Activated naive CD4-positive, alpha-beta T cell treated with anti-CD3 and anti-CD28 coated beads, Interleukin-2, amount 50 U/mL, for 24 hours (primary cell): ENCODE results near the gene NPB.
"Not testable (repeated sequence)": the region's sequence is repeated elsewhere in the genome, so short reads cannot be mapped to it uniquely, and the experiment has no call there.

Experiments used
- H3K27ac Mint-ChIP-seq: one replicate; pipeline ENCODE4 v1.8.0; 2021; ENCODE audit warnings: mild to moderate bottlenecking, mixed read lengths
- H3K27me3 Mint-ChIP-seq: one replicate; pipeline ENCODE4 v1.8.0; 2021; ENCODE audit warnings: mixed read lengths
- H3K36me3 Mint-ChIP-seq: one replicate; pipeline ENCODE4 v1.8.0; 2021; ENCODE audit warnings: mixed read lengths
- H3K4me1 Mint-ChIP-seq: one replicate; pipeline ENCODE4 v1.8.0; 2021; ENCODE audit warnings: mixed read lengths
- H3K4me3 Mint-ChIP-seq: one replicate; pipeline ENCODE4 v1.8.0; 2021; ENCODE audit warnings: mild to moderate bottlenecking, mixed read lengths
- H3K9me3 Mint-ChIP-seq: one replicate; pipeline ENCODE4 v1.8.0; 2021; ENCODE audit warnings: mixed read lengths

The NPB gene

GRCh38 chr17:81912441-81913309 is 10.6 kb downstream of the NPB start:
- Mint-ChIP-seq H3K27ac (no peak overlapping the region), H3K36me3 (peaks cover 7% of the 10 kb centered on the region), H3K4me3 (peak overlapping the region; percentile 39), H3K27me3 (no peaks in the 10 kb centered on the region), H3K4me1 (peaks cover 23% of the 10 kb centered on the region), H3K9me3 (no peaks in the 10 kb centered on the region)

GRCh38 chr17:81913394-81914102 is 11.5 kb downstream of the NPB start:
- Mint-ChIP-seq H3K36me3 (peaks cover 7% of the 10 kb centered on the region), H3K27me3 (no peaks in the 10 kb centered on the region), H3K9me3 (no peaks in the 10 kb centered on the region), H3K27ac (no peak overlapping the region), H3K4me1 (peaks cover 27% of the 10 kb centered on the region), H3K4me3 (no peak overlapping the region)

- no peak overlapping the region for H3K4me3 Mint-ChIP-seq
- no peaks in the 10 kb centered on the region for H3K9me3 Mint-ChIP-seq
- H3K4me1 Mint-ChIP-seq: peaks cover 35% of the 10 kb centered on the region
- peaks cover 7% of the 10 kb centered on the region for H3K36me3 Mint-ChIP-seq
- H3K27me3 Mint-ChIP-seq: no peaks in the 10 kb centered on the region
- no peak overlapping the region for H3K27ac Mint-ChIP-seq
Observed at GRCh38 chr17:81914103-81914850, 12.2 kb downstream of the NPB start.

- no peaks in the 10 kb centered on the region for H3K27me3 Mint-ChIP-seq
- H3K27ac Mint-ChIP-seq: no peak overlapping the region
- peaks cover 36% of the 10 kb centered on the region for H3K4me1 Mint-ChIP-seq
- peaks cover 7% of the 10 kb centered on the region for H3K36me3 Mint-ChIP-seq
- H3K9me3 Mint-ChIP-seq: no peaks in the 10 kb centered on the region
- no peak overlapping the region for H3K4me3 Mint-ChIP-seq
Observed at GRCh38 chr17:81915331-81915730, 13.3 kb downstream of the NPB start.

- no peaks in the 10 kb centered on the region for H3K9me3 Mint-ChIP-seq
- H3K36me3 Mint-ChIP-seq: peaks cover 7% of the 10 kb centered on the region
- H3K27me3 Mint-ChIP-seq: no peaks in the 10 kb centered on the region
- peaks cover 36% of the 10 kb centered on the region for H3K4me1 Mint-ChIP-seq
- H3K4me3 Mint-ChIP-seq: peak overlapping the region; percentile 86
- peak overlapping the region; percentile 75 for H3K27ac Mint-ChIP-seq
Observed at GRCh38 chr17:81916234-81917001, 14.4 kb downstream of the NPB start.

- no peaks in the 10 kb centered on the region for H3K27me3 Mint-ChIP-seq
- H3K36me3 Mint-ChIP-seq: peaks cover 7% of the 10 kb centered on the region
Observed at GRCh38 chr17:81917565-81918332, 15.7 kb downstream of the NPB start, which contains the start of gene SIRT7. Gene SIRT7, minus strand, starts transcription at chr17:81918176. Its CDS starts 45 bp downstream, at chr17:81918131.

GRCh38 chr17:81918333-81918669 is 16.3 kb downstream of the NPB start:
- H3K36me3 Mint-ChIP-seq, H3K27me3 Mint-ChIP-seq, H3K9me3 Mint-ChIP-seq: not testable (repeated sequence)
- Mint-ChIP-seq H3K4me3 (peak overlapping the region; percentile 86), H3K4me1 (peaks cover 36% of the 10 kb centered on the region), H3K27ac (peak overlapping the region; percentile 81)

More at GRCh38 chr17:81917565-81918332, 15.7 kb downstream of the NPB start, which contains the start of gene SIRT7:
- Mint-ChIP-seq H3K27ac (peak within 1 kb of the TSS; percentile 81), H3K4me1 (peaks cover 36% of the 10 kb centered on the region), H3K4me3 (peak within 1 kb of the TSS; percentile 86), H3K9me3 (no peaks in the 10 kb centered on the region)

GRCh38 chr17:81918832-81919545 is 17.0 kb downstream of the NPB start:
- peaks cover 36% of the 10 kb centered on the region for H3K4me1 Mint-ChIP-seq
- H3K4me3 Mint-ChIP-seq: no peak overlapping the region
- H3K9me3 Mint-ChIP-seq: no peaks in the 10 kb centered on the region
- H3K27me3 Mint-ChIP-seq: no peaks in the 10 kb centered on the region
- H3K27ac Mint-ChIP-seq: peak overlapping the region; percentile 18
- H3K36me3 Mint-ChIP-seq: no peaks in the 10 kb centered on the region

- Mint-ChIP-seq H3K4me3 (no peak overlapping the region), H3K9me3 (no peaks in the 10 kb centered on the region), H3K36me3 (no peaks in the 10 kb centered on the region), H3K4me1 (peaks cover 39% of the 10 kb centered on the region), H3K27ac (no peak overlapping the region), H3K27me3 (no peaks in the 10 kb centered on the region)
Observed at GRCh38 chr17:81920612-81921536, 18.8 kb downstream of the NPB start.

GRCh38 chr17:81921537-81921862 is 19.5 kb downstream of the NPB start:
- H3K4me3 Mint-ChIP-seq: no peak overlapping the region
- no peaks in the 10 kb centered on the region for H3K9me3 Mint-ChIP-seq
- no peaks in the 10 kb centered on the region for H3K36me3 Mint-ChIP-seq
- no peaks in the 10 kb centered on the region for H3K27me3 Mint-ChIP-seq
- no peak overlapping the region for H3K27ac Mint-ChIP-seq
- H3K4me1 Mint-ChIP-seq: peaks cover 40% of the 10 kb centered on the region

GRCh38 chr17:81921996-81922565 is 20.0 kb downstream of the NPB start:
- H3K27ac Mint-ChIP-seq: no peak overlapping the region
- no peaks in the 10 kb centered on the region for H3K36me3 Mint-ChIP-seq
- H3K4me1 Mint-ChIP-seq: peaks cover 35% of the 10 kb centered on the region
- H3K9me3 Mint-ChIP-seq: no peaks in the 10 kb centered on the region
- no peaks in the 10 kb centered on the region for H3K27me3 Mint-ChIP-seq
- no peak overlapping the region for H3K4me3 Mint-ChIP-seq

- H3K9me3 Mint-ChIP-seq: no peaks in the 10 kb centered on the region
- peaks cover 32% of the 10 kb centered on the region for H3K4me1 Mint-ChIP-seq
- no peaks in the 10 kb centered on the region for H3K36me3 Mint-ChIP-seq
- H3K4me3 Mint-ChIP-seq: no peak overlapping the region
- no peaks in the 10 kb centered on the region for H3K27me3 Mint-ChIP-seq
- H3K27ac Mint-ChIP-seq: peak overlapping the region; percentile 55
Observed at GRCh38 chr17:81922566-81923301, 20.7 kb downstream of the NPB start.
